ENCODE data around the gene IL1B.

Gene IL1B

GRCh38 chr2:112800881-112801583 lies 35.5 kb downstream of the IL1B start:
- no peak for DNase-seq

GRCh38 chr2:112798979-112799975 lies 37.3 kb downstream of the IL1B start:
- DNase-seq: no peak

- DNase-seq: no peak
Observed at GRCh38 chr2:112796486-112796885, 40.1 kb downstream of the IL1B start.

GRCh38 chr2:112795774-112796173 lies 40.8 kb downstream of the IL1B start:
- DNase-seq: no peak

GRCh38 chr2:112794841-112795240 lies 41.7 kb downstream of the IL1B start:
- DNase-seq: no peak

GRCh38 chr2:112794131-112794733 lies 42.3 kb downstream of the IL1B start:
- DNase-seq: no peak

- DNase-seq: no peak
Observed at GRCh38 chr2:112793449-112793978, 43.1 kb downstream of the IL1B start.

GRCh38 chr2:112792419-112792818 lies 44.2 kb downstream of the IL1B start:
- no peak for DNase-seq

GRCh38 chr2:112791693-112792230 lies 44.8 kb downstream of the IL1B start:
- DNase-seq: no peak

- DNase-seq: no peak
Observed at GRCh38 chr2:112791019-112791418, 45.6 kb downstream of the IL1B start.

- DNase-seq: no peak
Observed at GRCh38 chr2:112790305-112790704, 46.3 kb downstream of the IL1B start.

GRCh38 chr2:112789186-112789585 lies 47.4 kb downstream of the IL1B start:
- no peak for DNase-seq

- no peak for DNase-seq
Observed at GRCh38 chr2:112788653-112789052, 47.9 kb downstream of the IL1B start.

GRCh38 chr2:112787729-112788393 lies 48.7 kb downstream of the IL1B start:
- DNase-seq: no peak

GRCh38 chr2:112787294-112787693 lies 49.3 kb downstream of the IL1B start:
- no peak for DNase-seq

GRCh38 chr2:112784199-112785189 lies 52.1 kb downstream of the IL1B start, which contains the start of gene IL1A:
IL1A (minus strand) TSS chr2:112784493; CDS start chr2:112783770, 723 bp downstream.
- DNase-seq: no peak

- no peak for DNase-seq
Observed at GRCh38 chr2:112783187-112783714, 53.3 kb downstream of the IL1B start.

GRCh38 chr2:112782234-112782799 lies 54.3 kb downstream of the IL1B start:
- no peak for DNase-seq

All from amniotic stem cell (primary cell).